Measurements from ENCODE around the gene SLC25A47. TPM values are rescaled to one million over a fixed set of nuclear protein-coding genes. Genes with fewer than 3 reads are reported as not detected.

Gene SLC25A47
- total RNA-seq, 2 donors from 2014 or later: not detected

GRCh38 chr14:100350986-100351385 is 27.8 kb downstream of the SLC25A47 start:
- H3K27ac ChIP-seq: no peak overlapping the region
- no peak for TF ChIP-seq CTCF (IDR thresholded peaks at IDR 0.05)

GRCh38 chr14:100358396-100358795 is 35.3 kb downstream of the SLC25A47 start:
- TF ChIP-seq CTCF (IDR thresholded peaks at IDR 0.05): no peak

More at GRCh38 chr14:100350986-100351385, 27.8 kb downstream of the SLC25A47 start:
- H3K4me3 ChIP-seq: no peak overlapping the region
- no peaks in the 10 kb centered on the region for H3K9me3 ChIP-seq
- intact Hi-C loops (cut with DNase I): no loop called here
- peaks cover 4% of the 10 kb centered on the region for H3K36me3 ChIP-seq
- no peak for DNase-seq
- no peaks in the 10 kb centered on the region for H3K4me1 ChIP-seq
- H3K27me3 ChIP-seq: no peaks in the 10 kb centered on the region
- H3K9ac ChIP-seq (ENCODE audit: low read depth in 2 of 2, low read length in 2 of 2): no peak overlapping the region

GRCh38 chr14:100359111-100359510 is 36.0 kb downstream of the SLC25A47 start:
- intact Hi-C loops (cut with DNase I): no loop called here
- no peak for DNase-seq
- Histone ChIP-seq H3K9me3 (no peaks in the 10 kb centered on the region), H3K4me1 (no peaks in the 10 kb centered on the region), H3K27ac (no peak overlapping the region), H3K9ac (ENCODE audit: low read depth in 2 of 2, low read length in 2 of 2) (no peak overlapping the region), H3K27me3 (no peaks in the 10 kb centered on the region), H3K36me3 (peaks cover 8% of the 10 kb centered on the region), H3K4me3 (no peak overlapping the region)
- TF ChIP-seq CTCF (IDR thresholded peaks at IDR 0.05): no peak

More at GRCh38 chr14:100358396-100358795, 35.3 kb downstream of the SLC25A47 start:
- no peaks in the 10 kb centered on the region for H3K4me1 ChIP-seq
- H3K27ac ChIP-seq: no peak overlapping the region
- H3K36me3 ChIP-seq: peaks cover 8% of the 10 kb centered on the region
- H3K9ac ChIP-seq (ENCODE audit: low read depth in 2 of 2, low read length in 2 of 2): no peak overlapping the region
- no peaks in the 10 kb centered on the region for H3K27me3 ChIP-seq
- H3K9me3 ChIP-seq: no peaks in the 10 kb centered on the region
- intact Hi-C loops (cut with DNase I): no loop called here
- H3K4me3 ChIP-seq: no peak overlapping the region
- no peak for DNase-seq

- intact Hi-C loops (cut with DNase I): no loop called here
- DNase-seq: no peak
- H3K4me3 ChIP-seq: no peak overlapping the region
- no peak overlapping the region for H3K27ac ChIP-seq
- H3K4me1 ChIP-seq: no peaks in the 10 kb centered on the region
- no peaks in the 10 kb centered on the region for H3K27me3 ChIP-seq
- H3K9me3 ChIP-seq: no peaks in the 10 kb centered on the region
- H3K9ac ChIP-seq (ENCODE audit: low read depth in 2 of 2, low read length in 2 of 2): no peak overlapping the region
- peaks cover 4% of the 10 kb centered on the region for H3K36me3 ChIP-seq
- TF ChIP-seq CTCF (IDR thresholded peaks at IDR 0.05): no peak
Measured at GRCh38 chr14:100359881-100360280, 36.7 kb downstream of the SLC25A47 start.

GRCh38 chr14:100361626-100362025 is 38.5 kb downstream of the SLC25A47 start:
- TF ChIP-seq CTCF (IDR thresholded peaks at IDR 0.05): no peak
- no peaks in the 10 kb centered on the region for H3K27me3 ChIP-seq
- intact Hi-C loops (cut with DNase I): no loop called here
- H3K4me1 ChIP-seq: no peaks in the 10 kb centered on the region
- no peak overlapping the region for H3K9ac ChIP-seq (ENCODE audit: low read depth in 2 of 2, low read length in 2 of 2)
- H3K27ac ChIP-seq: no peak overlapping the region
- H3K36me3 ChIP-seq: peaks cover 4% of the 10 kb centered on the region
- no peak for DNase-seq
- no peak overlapping the region for H3K4me3 ChIP-seq
- no peaks in the 10 kb centered on the region for H3K9me3 ChIP-seq
